Left ventricle myocardium inferior (tissue), 1 donor: ENCODE results near the gene PDZD2. TPM values are rescaled to one million over a fixed set of nuclear protein-coding genes. Genes with fewer than 3 reads are reported as not detected.
A peak's percentile ranks its signal among the peaks of the same experiment; 100 is the strongest.

Experiments used
- DNase-seq: peaks from one replicate; pipeline ENCODE4 v3.0.0-alpha.2; 2020
- H3K27ac ChIP-seq: fragments of 200-600 bp; replicated peaks from 2 replicates; pipeline ENCODE4 v1.8.0; 2021
- H3K27me3 ChIP-seq: fragments of 200-600 bp; 2 replicates; pipeline ENCODE4 v1.8.0; 2021; ENCODE audit warnings: low read depth
- H3K36me3 ChIP-seq: fragments of 200-600 bp; 2 replicates; pipeline ENCODE4 v1.8.0; 2021
- H3K4me1 ChIP-seq: fragments of 200-600 bp; 2 replicates; pipeline ENCODE4 v1.8.0; 2021
- H3K4me3 ChIP-seq: fragments of 200-600 bp; 2 replicates; pipeline ENCODE4 v1.8.0; 2021; ENCODE audit warnings: mild to moderate bottlenecking, moderate library complexity
- H3K9me3 ChIP-seq: fragments of 200-600 bp; replicated peaks from 2 replicates; pipeline ENCODE4 v1.8.0; 2021
- CTCF ChIP-seq: fragments of 200-600 bp; IDR thresholded peaks from 2 replicates; pipeline ENCODE4 v1.8.0; 2021; ENCODE audit warnings: antibody characterized with exemption, mild to moderate bottlenecking, borderline replicate concordance
- intact Hi-C: fragments of 100-400 bp; cut with micrococcal nuclease; formaldehyde crosslinking; loops from one replicate; pipeline ENCODE4 v1.11.0; 2022
- total RNA-seq: library from RNA; stranded (reverse); fragmentation: NEBNext Ultra II Directional; extraction: Animal tissue kit (Norgen Biotek cat#: 25700); gene quantifications from one replicate; pipeline ENCODE4 v1.2.1, GENCODE V29; 2021
- donor health status: DM: no; HTN: yes; CAD: no; lungs with severe emphysema.

PDZD2 gene
- total RNA-seq, 1 donor from 2014 or later: 120 TPM

GRCh38 chr5:32042551-32042961 lies 403.6 kb downstream of the PDZD2 start:
- no peak overlapping the region for H3K4me3 ChIP-seq
- H3K27ac ChIP-seq: peak overlapping the region; percentile 56
- H3K36me3 ChIP-seq: peaks cover 23% of the 10 kb centered on the region
- H3K27me3 ChIP-seq: no peaks in the 10 kb centered on the region
- peaks cover 22% of the 10 kb centered on the region for H3K4me1 ChIP-seq
- DNase-seq: no peak
- intact Hi-C loops: no loop called here
- no peak for TF ChIP-seq CTCF
- no peaks in the 10 kb centered on the region for H3K9me3 ChIP-seq

GRCh38 chr5:32043105-32043504 lies 404.2 kb downstream of the PDZD2 start:
- intact Hi-C loops: no loop called here
- H3K27ac ChIP-seq: peak overlapping the region; percentile 56
- H3K4me1 ChIP-seq: peaks cover 22% of the 10 kb centered on the region
- H3K36me3 ChIP-seq: peaks cover 23% of the 10 kb centered on the region
- no peaks in the 10 kb centered on the region for H3K27me3 ChIP-seq
- no peaks in the 10 kb centered on the region for H3K9me3 ChIP-seq
- H3K4me3 ChIP-seq: no peak overlapping the region
- DNase-seq: no peak
- no peak for TF ChIP-seq CTCF

GRCh38 chr5:32044434-32044833 lies 405.5 kb downstream of the PDZD2 start:
- H3K4me1 ChIP-seq: peaks cover 22% of the 10 kb centered on the region
- DNase-seq: no peak
- H3K9me3 ChIP-seq: no peaks in the 10 kb centered on the region
- intact Hi-C loops: no loop called here
- H3K27ac ChIP-seq: peak overlapping the region; percentile 16
- peaks cover 26% of the 10 kb centered on the region for H3K36me3 ChIP-seq
- TF ChIP-seq CTCF: no peak
- no peak overlapping the region for H3K4me3 ChIP-seq
- no peaks in the 10 kb centered on the region for H3K27me3 ChIP-seq

GRCh38 chr5:32044939-32045338 lies 406.0 kb downstream of the PDZD2 start:
- Histone ChIP-seq H3K9me3 (no peaks in the 10 kb centered on the region), H3K4me1 (peaks cover 22% of the 10 kb centered on the region), H3K36me3 (peaks cover 26% of the 10 kb centered on the region), H3K27me3 (no peaks in the 10 kb centered on the region), H3K4me3 (no peak overlapping the region), H3K27ac (peak overlapping the region; percentile 16)
- DNase-seq: no peak
- TF ChIP-seq CTCF: no peak
- intact Hi-C loops: no loop called here

GRCh38 chr5:32047056-32047455 lies 408.1 kb downstream of the PDZD2 start:
- H3K27ac ChIP-seq: no peak overlapping the region
- H3K4me1 ChIP-seq: peaks cover 18% of the 10 kb centered on the region
- no peak for DNase-seq
- TF ChIP-seq CTCF: no peak
- no peak overlapping the region for H3K4me3 ChIP-seq
- no peaks in the 10 kb centered on the region for H3K9me3 ChIP-seq
- H3K36me3 ChIP-seq: peaks cover 41% of the 10 kb centered on the region
- intact Hi-C loops: no loop called here
- H3K27me3 ChIP-seq: no peaks in the 10 kb centered on the region

- intact Hi-C loops: no loop called here
- peaks cover 58% of the 10 kb centered on the region for H3K36me3 ChIP-seq
Observed at GRCh38 chr5:32051796-32052195, 412.9 kb downstream of the PDZD2 start.

More at GRCh38 chr5:32051796-32052195, 412.9 kb downstream of the PDZD2 start:
- Histone ChIP-seq H3K27me3 (no peaks in the 10 kb centered on the region), H3K9me3 (no peaks in the 10 kb centered on the region), H3K4me1 (peaks cover 20% of the 10 kb centered on the region), H3K27ac (no peak overlapping the region), H3K4me3 (no peak overlapping the region)
- no peak for DNase-seq
- TF ChIP-seq CTCF: no peak
